IPS-18c (cell line): Measurements from ENCODE around the gene BANF1.

Experiments used
- H3K4me3 ChIP-seq: 2 replicates; pipeline ENCODE4 v1.7.0; 2013; ENCODE audit warnings: low read depth, mild to moderate bottlenecking, low read length, moderate library complexity; ENCODE audit not compliant: insufficient read depth
- H3K9me3 ChIP-seq: one replicate; pipeline ENCODE4 v1.6.1; 2013; ENCODE audit warnings: mild to moderate bottlenecking, low read length, moderate library complexity; ENCODE audit not compliant: control insufficient read depth, insufficient read depth

BANF1 gene

GRCh38 chr11:66001942-66002647, at the start of gene BANF1, which contains the start of gene EIF1AD:
Gene BANF1, plus strand, starts transcription at chr11:66002503. Its CDS starts 748 bp downstream, at chr11:66003251.
Gene EIF1AD, minus strand, starts transcription at chr11:66002157. Its CDS starts 1,768 bp downstream, at chr11:66000389.
- no peaks in the 10 kb centered on the region for H3K9me3 ChIP-seq

GRCh38 chr11:65953471-65953870, 48.8 kb upstream of the BANF1 start:
- H3K4me3 ChIP-seq = no peak overlapping the region
- peaks cover 2% of the 10 kb centered on the region for H3K9me3 ChIP-seq

More at GRCh38 chr11:66001942-66002647, at the start of gene BANF1, which contains the start of gene EIF1AD:
- peak within 1 kb of the TSS; percentile 100 for H3K4me3 ChIP-seq

- H3K9me3 ChIP-seq = peaks cover 2% of the 10 kb centered on the region
- H3K4me3 ChIP-seq = no peak overlapping the region
These were observed 47.5 kb upstream of the BANF1 start for GRCh38 chr11:65954771-65955170.

- peaks cover 2% of the 10 kb centered on the region for H3K9me3 ChIP-seq
- H3K4me3 ChIP-seq = no peak overlapping the region
These were observed 44.0 kb upstream of the BANF1 start for GRCh38 chr11:65958291-65958690.

GRCh38 chr11:65958774-65959420, 43.4 kb upstream of the BANF1 start:
- Histone ChIP-seq H3K4me3 (no peak overlapping the region), H3K9me3 (peaks cover 2% of the 10 kb centered on the region)

GRCh38 chr11:65960824-65961266, 41.5 kb upstream of the BANF1 start:
- Histone ChIP-seq H3K4me3 (peak overlapping the region; percentile 99), H3K9me3 (peaks cover 2% of the 10 kb centered on the region)

GRCh38 chr11:65961267-65962140, 40.8 kb upstream of the BANF1 start, which contains the start of gene SART1:
Gene SART1, plus strand, starts transcription at chr11:65961734. Its CDS starts 47 bp downstream, at chr11:65961781.
- Histone ChIP-seq H3K9me3 (peaks cover 2% of the 10 kb centered on the region), H3K4me3 (peak within 1 kb of the TSS; percentile 99)

GRCh38 chr11:65962141-65962564, 40.1 kb upstream of the BANF1 start:
- peaks cover under 1% of the 10 kb centered on the region for H3K9me3 ChIP-seq
- peak overlapping the region; percentile 99 for H3K4me3 ChIP-seq

GRCh38 chr11:65964906-65965305, 37.4 kb upstream of the BANF1 start:
- H3K4me3 ChIP-seq = no peak overlapping the region
- no peaks in the 10 kb centered on the region for H3K9me3 ChIP-seq

GRCh38 chr11:65965986-65966762, 36.1 kb upstream of the BANF1 start:
- Histone ChIP-seq H3K4me3 (no peak overlapping the region), H3K9me3 (no peaks in the 10 kb centered on the region)

GRCh38 chr11:65967329-65967934, 34.9 kb upstream of the BANF1 start:
- H3K4me3 ChIP-seq = no peak overlapping the region
- no peaks in the 10 kb centered on the region for H3K9me3 ChIP-seq

GRCh38 chr11:65968600-65969482, 33.5 kb upstream of the BANF1 start:
- H3K9me3 ChIP-seq = no peaks in the 10 kb centered on the region
- no peak overlapping the region for H3K4me3 ChIP-seq

- H3K4me3 ChIP-seq = no peak overlapping the region
These were observed 30.2 kb upstream of the BANF1 start for GRCh38 chr11:65972116-65972515.

GRCh38 chr11:65973439-65974110, 28.7 kb upstream of the BANF1 start:
- Histone ChIP-seq H3K4me3 (no peak overlapping the region), H3K9me3 (peaks cover 2% of the 10 kb centered on the region)

More at GRCh38 chr11:65972116-65972515, 30.2 kb upstream of the BANF1 start:
- H3K9me3 ChIP-seq = no peaks in the 10 kb centered on the region

- Histone ChIP-seq H3K4me3 (no peak overlapping the region), H3K9me3 (peaks cover 2% of the 10 kb centered on the region)
These were observed 26.5 kb upstream of the BANF1 start for GRCh38 chr11:65975771-65976170.
